NCI-H2171 treated with DMSO at 0.1 percent for 48 hours (cell line): ENCODE measurements around the gene CAPZA2.
"Not testable (repeated sequence)": the region's sequence is repeated elsewhere in the genome, so short reads cannot be mapped to it uniquely, and the experiment has no call there.

Experiments
- DNase-seq: peaks from one replicate; lab custom pipeline; 2025; lab: John Stamatoyannopoulos, UW

CAPZA2 gene

DNA sequence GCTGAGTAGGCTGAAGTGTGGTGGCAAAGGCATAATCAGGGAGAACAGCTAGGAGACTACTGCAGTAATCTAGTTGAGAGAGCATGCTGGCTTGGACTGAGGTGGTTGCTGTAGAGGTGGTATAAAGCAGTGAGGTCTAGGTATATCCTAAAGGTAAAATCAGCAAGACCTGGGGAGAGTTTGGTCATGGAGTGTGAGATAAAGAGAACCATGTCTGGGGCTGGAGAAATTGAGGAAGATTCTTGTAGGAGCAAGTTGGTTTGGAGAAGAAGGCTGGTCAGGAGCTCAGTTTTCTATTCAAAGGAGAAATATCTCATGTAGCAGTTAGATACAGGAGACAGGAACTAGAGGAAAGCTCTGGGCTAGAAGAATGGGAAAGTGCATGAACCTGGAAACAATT lies 58.0 kb downstream of the CAPZA2 start:
- DNase-seq: no peak

DNA sequence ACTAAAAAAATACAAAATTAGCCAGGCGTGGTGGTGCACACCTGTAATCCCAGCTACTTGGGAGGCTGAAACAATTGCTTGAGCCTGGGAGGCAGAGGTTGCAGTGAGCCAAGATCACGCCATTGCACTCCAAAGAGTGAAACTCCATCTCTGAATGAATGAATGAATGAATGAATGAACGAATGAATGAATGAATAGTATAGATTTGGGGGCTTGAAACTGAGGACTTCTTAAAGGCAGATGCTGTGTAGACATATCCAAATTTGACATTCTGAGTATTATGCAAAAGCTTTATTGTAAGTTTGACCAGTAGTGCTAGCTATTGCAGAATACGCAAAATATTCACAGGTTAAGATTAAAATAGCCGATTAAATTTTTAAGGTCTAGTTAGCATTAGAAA lies 60.2 kb downstream of the CAPZA2 start:
- DNase-seq: no peak

DNA sequence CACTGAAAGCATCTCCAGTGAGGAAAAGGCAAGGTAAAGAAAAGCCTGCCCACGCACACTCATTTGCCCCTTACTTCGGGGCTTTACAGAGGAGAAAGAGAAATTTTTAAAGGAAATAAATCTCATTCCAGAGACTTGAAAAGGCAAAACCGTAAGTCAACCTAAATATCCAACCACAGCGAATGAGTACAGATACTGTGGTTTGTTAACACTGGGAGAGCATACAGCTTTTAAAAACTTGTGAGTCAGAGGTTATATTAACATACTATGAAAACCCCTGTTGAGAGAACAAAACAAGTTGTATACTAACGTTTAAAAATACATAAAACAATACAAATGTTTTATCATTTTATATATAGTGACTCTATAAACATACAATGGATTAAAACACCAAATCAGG lies 62.4 kb downstream of the CAPZA2 start:
- DNase-seq: no peak

DNA sequence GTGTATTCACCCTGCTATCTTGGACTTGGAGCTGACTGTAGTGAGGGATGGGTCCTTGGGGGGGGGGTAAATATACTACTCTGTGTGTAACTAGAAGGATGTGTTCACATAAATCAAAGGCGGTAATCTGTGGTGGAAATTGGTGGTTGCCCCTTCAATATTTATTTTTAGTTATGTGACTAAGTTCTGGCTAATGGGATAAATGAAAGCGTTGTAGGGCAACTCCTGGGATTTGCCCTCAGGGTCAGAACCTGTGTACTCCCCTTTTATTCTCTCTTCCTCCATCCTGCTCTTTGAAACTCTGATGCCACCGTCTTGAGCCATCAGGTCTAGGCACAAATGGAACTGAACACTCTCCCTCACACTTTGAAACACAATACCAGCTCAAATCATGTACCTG lies 66.6 kb downstream of the CAPZA2 start:
- DNase-seq: no peak

DNA sequence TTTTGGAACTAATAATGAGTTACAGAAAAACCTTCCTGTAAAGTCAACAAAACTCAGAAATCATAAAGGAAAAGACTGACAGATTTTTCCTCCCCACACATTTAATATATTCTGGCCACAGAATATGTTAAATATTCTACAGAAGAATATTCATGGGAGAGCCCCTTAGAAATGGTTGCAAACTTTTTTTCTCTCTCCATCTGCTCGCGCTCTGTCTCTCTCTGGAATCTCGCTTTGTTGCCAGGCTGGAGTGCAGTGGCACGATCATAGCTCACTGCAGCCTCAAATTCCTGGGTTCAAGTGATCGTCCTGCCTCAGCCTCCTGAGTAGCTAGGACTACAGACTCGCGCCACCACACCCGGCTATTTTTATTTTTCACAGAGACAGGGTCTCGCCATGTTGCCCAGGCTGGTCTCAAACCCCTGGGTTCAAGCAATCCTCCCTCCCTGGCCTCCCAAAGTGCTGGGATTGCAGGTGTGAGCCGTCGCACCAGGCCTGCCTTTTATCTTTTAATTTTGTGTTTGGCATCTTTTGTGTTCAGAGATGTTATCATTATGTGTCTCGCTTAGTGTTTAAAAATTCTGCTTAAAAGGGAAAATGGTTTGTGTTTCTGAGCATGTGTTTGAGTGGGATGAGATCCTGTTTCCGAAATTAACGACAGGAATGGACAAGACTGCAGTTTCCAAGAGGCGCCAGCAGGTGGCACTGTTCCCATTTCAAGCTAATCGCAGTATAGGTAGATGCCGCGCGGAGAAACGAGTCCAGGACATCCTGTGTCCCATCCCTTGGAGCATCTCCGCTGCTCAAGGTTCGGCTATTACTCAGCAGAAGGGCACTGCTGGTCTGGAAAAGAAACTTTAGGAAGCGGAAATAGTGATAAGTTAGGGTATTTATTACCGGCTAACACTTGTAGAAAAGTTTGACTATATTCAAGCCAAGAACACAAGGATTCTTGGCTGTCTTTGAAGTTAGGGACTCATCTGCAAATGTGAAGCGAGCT lies 67.8 kb downstream of the CAPZA2 start:
- DNase-seq: peak; percentile 71

DNA sequence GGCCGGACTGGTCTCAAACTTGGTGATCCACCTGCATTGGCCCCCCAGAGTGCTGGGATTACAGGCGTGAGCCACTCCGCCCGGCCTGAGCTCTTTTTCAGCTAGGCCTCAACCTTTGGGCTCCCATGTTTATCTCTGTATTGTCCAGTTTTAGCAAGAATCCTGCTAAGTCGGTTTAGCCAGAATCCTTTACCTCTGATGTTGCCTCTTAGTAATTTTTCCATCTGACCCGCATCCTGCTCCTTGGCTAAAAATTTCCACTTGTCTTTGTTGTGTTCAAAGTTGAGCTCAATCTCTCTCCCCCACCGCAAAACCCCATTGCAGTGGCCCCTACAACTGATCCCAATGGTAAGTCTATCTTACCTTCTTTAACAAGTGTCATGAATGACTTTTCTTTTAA lies 70.2 kb downstream of the CAPZA2 start:
- DNase-seq: no peak

DNA sequence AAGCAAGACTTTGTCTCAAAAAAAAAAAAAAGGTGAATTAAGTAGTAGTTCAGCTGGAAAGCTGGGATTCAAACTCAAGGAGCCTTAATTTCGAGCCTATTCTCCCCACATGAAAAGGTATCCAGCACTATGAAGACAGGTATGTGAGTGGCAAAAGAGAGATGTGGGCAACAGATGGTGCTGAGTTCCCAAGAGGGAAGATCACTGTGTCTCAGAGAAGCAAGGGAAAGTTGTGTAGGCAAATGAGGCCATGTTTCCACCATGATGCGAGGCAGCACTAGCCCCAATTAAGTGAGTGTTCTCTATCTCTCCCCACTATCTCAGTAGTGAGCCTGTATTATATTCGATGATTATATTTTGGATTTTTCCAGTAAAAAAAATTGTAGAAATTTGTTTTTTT lies 71.1 kb downstream of the CAPZA2 start:
- peak; percentile 72 for DNase-seq

DNA sequence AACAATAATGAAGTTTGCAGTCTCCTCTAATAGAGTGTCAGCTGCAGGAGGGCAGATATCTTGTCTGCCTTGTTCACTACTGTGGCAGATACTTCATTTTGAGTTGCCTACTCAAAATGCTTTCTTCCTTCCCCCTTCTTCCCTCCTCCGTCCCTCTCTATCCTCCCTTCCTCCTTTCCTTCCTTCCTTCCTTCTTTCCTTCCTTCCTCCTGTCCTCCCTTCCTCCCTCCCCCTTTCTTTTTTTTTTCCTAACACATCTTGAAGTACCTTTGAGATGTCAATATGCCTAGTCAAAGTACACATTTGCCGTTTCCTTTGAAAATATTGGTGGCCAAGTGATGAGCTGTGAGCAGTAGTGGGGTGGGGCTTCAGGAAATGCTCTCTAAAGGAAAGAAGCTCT lies 72.2 kb downstream of the CAPZA2 start:
- DNase-seq: no peak

DNA sequence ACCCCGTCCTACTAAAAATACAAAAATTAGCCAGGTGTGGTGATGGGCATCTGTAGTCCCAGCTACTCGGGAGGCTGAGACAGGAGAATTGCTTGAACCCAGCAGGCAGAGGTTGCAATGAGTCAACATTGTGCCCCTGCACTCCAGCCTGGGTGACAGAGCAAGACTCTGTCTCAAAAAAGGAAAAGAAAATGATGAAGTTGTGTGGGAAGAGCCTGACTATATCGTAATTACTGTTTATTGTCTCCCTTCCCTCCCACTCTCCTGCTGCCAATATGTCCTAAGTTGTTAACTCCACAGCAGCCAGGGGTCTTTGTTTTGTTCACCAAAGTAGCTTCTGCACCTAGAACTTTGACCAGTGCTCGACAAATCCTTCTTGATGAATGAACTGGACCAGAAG lies 74.5 kb downstream of the CAPZA2 start:
- not testable (repeated sequence) for DNase-seq

DNA sequence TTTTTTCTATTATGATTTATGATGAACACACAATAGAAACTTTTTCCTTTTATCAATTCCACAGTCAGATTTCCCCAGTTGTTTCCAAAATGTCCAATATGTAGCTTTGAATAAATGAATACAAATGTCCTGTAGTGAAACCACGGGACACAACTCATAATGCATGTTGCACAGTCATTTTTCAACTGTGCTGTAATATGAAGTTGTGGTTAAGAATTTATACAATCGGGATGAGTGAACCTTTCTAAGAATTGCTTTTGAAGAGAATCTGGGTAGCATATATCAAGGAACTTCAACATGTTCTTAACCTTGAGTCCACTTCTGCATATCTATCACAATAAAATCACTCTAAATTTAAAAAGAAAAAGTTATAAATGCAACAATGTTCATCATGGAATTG lies 76.3 kb downstream of the CAPZA2 start:
- DNase-seq: no peak

DNA sequence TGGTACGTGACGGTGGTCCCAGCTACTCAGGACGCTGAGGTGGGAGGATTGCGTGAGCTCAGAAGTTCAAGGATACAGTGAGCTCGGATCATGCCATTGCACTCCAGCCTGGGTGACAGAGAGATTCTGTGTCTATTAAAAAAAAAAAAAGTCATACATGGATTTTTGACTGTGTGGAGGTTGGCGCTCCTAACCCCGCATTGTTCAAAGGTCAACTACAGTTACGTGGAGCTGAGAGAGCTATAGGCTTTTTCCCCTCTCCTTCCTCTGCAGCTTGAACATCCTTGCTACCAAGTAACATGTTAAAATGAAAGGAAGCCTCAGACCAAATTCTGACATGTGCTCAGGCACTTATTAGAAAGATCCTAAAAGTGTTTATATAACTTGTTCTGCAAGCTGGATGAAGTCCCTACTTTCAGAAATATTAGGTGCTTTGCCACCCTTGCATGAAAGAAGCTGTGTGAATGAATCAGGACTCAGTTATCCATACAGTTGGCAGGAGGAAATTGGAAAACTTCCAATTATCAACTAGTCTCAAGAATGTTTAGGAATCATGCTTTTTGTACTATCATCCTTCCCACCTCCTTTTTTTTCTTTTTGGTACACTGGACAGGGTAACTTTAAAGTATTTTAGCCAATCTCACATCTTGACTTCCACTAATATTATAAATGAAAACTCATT lies 78.4 kb downstream of the CAPZA2 start:
- no peak for DNase-seq

DNA sequence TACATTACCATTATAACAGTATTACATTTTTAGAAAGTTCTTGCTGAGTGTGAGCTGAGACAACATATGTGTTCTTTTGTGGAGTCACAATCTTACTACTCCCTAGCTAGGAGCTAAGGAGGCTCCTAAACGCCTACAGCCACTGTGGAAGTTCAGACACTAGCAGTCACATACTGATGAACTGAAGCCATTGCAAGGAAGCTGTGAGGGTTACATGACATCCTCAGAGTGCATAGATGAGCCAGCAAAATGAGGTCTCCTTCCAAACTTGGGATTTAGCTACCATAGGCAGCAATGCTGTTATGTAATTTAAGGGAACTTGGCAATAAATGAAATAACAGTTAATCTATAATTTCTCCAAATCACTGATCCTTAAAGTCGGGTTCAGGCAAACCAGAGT lies 80.1 kb downstream of the CAPZA2 start:
- no peak for DNase-seq

DNA sequence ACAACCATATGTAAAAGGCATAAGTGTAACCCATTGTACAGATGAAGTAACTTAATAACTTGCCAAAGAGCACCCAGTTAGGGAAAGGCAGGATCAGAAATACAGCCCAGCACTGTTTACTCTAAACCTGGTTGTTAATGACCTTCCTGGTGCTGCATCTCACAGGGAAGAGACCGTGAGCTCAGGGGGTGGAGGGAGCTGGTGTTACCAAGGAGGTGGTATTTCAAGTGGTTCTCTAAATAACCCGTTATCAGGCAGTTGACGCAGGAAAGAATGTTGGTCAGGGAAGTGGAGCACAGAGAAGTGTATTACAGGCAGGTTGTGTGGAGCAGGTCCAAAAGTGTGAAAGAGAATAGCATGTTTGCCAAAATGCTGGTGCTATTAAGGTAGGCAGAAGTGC lies 86.5 kb downstream of the CAPZA2 start:
- no peak for DNase-seq

DNA sequence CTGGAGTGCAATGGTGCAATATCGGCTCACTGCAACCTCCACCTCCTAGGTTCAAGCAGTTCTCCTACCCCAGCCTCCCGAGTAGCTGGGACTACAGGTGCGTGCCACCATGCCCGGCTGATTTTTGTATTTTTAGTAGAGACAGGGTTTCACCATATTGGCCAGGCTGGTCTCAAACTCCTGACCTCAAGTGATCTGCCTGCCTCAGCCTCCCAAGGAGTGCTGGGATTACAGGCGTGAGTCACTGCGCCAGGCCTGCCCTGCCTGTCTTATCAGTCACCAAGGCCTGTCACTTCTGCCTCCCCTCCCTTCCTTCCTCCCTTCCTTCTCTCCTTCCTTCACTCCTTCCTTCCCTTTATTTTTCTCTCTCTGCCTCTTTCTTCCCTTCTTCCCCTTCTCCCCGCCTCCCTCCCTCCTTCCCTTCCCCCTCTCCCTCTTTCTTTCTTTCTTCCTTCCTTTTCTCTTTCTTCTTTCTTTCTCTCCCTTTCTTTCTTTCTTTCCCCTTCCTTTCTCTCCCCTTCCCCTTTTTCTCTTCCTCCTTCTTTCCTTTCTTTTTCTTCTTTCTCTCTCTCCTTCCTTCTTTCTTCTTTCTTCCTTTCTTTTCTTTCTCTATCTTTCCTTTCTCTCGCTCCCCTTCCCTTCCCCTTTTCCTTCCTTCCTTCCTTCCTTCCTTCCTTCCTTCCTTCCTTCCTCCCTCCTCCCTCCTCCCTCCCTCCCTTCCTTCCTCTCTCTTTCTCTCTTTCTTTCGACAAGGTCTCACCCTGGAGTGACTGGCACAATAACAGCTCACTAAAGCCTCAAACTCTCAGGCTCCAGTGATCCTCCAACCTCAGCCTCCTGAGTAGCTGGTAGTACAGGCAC lies 87.8 kb downstream of the CAPZA2 start:
- no peak for DNase-seq

DNA sequence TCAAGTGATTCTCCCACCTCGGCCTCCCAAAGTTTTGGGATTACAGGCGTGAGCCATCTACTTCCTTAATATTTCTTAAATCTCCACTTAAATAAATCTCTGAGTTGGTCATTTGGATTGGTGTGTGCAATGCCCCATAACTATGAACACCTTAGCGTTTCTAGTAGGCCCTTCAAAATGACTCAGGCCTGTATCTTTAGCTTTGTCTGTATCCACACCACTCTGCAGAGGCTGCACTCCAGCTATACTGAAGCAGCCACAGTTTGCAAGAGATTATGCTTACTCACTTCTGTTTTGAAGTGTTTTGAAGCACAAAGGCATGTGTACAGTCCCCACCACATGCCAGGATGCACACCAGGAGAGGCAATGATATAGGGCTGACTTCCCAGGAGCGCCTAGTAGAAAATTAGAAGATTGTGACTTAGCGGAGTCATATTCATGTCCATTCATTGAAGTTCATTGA lies 88.5 kb downstream of the CAPZA2 start:
- no peak for DNase-seq

DNA sequence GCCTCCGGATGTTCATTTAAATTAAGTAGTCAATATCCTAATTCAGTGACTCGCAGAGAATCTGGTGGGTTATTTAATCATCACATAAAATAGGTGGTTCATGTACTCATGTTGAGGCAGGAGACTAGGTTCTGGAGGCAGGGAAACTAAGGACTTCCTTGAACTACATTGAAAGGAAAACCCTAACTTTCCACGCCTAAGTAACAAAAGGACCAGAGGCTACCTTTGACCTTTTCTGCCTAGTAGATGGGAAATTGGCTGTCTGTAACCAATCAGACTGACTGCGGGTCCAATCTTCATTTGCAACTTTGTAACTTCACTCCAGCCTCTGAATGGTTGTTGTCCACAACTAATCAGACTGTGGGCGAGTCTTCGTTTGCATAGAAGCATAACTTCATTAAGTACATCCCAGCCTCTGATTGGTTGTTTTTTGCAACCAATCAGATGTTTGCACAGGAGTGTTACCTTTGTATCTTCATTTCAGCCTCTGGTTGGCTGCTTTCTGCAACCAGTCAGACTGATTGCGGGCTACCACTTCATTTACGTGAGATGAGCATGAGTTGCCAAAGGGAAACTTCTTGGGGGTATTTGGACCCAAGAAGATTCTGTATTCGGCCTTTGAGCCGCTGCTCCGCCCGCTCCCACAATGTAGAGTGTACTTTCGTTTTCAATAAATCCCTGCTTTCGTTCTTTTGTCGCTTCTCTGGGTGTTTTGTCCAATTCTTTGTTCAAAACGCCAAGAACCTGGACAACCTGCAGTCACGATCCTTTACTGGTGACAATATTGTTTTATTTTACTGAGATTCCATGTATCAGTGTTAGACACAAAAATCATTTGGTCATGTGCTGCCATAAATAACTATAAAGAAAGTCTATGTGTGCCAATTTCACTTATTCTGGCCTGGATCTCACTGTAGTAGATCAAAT lies 89.2 kb downstream of the CAPZA2 start:
- DNase-seq: no peak

DNA sequence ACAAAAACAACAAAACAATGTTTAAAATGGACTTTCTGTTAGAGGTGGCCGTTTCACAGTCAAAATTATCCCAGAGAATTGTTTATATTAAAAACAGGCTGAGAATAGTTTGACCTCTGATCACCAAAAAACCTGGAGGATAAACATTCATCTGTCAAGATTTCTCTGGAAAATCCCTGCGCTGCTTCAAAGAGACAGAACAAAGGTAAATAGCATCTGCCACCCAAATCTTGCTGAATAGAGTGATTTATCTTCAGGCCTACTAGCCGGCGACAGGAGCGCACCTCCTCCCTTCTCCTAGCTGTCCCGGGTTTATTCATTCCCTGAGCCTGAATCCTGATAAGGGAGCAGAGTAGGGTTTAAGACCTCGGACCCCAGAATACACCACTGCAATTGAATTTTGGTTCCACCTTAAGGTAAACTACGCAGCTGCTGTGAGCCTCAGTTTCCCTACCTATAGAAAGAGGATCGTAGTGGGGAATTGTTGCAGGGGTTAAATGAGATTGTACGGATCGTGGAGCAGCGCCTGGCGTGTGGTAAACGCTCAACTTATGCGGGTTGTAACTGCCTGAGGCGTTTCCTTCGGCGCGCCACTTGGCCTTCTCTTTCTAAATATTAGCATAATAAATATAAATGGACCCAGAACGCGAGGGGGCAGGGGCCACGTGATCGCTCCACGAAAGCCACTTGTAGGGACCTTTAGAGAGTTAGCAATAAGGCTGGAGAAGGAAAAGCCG lies 90.4 kb downstream of the CAPZA2 start:
- peak; percentile 80 for DNase-seq

DNA sequence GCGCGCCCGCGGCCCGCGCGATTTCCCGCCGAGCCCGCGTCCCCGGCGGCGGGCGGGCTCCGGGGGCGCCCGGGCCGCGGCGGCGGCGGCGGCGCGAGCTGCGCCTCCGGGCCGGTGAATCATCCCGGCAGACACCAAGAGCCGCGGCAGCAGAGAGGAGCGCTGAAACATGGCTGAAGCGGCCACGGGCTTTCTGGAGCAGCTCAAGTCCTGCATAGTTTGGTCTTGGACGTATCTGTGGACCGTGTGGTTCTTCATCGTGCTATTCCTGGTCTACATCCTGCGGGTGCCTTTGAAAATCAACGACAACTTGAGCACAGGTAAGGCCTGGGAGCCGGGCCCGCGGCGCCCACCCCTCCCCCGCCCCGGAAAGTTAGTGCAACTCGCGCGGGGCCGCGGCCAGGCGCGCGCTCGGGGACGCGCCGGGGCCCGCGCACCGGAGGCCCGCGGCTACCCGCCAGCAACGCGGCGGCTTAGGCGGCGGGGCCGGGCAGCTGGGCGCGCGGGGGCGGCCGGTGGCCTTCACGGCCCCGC lies 91.1 kb downstream of the CAPZA2 start, which contains the start of gene ST7:
TSS of gene ST7 (plus strand) at position 130 of the 534 bp plus-strand sequence. CDS start at position 170, 40 bp downstream.
- peak; percentile 78 for DNase-seq

DNA sequence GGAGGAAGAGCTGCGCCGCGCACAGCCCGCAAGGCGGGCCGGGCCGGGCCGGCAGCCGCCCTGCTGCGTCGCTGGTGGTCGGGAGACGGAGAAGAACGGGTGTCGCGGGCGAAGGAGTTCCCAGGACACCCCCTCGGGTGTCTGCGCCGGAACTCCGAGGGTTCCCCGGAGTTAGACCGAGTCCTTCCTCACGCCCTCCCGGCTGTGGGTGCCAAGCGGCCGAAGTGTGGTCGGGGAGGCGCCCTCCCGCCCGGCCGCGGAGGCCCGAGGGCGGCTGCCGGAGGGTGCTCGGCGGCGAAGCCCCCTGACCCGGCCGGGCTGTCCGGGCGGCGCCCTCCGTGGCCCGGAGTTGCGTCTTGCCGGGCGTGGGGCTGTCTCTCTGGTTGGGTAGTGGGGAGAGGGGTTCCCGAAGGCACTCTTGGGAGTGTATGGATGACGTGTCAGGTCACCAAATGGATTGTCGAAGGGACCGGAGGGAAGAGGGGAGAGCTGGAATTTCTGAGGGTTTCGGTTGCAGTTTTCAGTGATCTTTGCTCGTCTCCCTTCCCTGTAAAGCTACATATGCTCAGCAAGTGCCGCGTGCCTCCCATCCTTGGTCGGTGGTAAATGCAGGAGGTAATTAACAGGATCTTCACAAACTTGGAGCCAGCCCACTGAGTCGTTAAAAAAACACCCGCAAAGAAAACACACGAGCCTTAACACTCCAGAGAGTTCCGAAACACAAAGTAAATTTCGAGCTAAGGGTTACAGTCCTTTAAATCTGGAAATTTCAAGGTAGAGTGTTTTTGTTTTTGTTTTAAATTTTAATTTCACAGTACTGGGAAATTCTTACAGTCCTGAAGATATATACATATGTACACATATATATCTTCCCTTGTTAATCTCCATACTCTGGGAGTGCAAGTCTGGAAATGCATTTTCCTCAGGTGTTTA lies 91.8 kb downstream of the CAPZA2 start:
- peak; percentile 83 for DNase-seq
